PC-9 (cell line): ENCODE results near the gene ELFN1.

Experiments
- CTCF ChIP-seq: fragments of 200-600 bp; sonication (generic); conservative IDR thresholded peaks from 2 replicates; pipeline ENCODE4 v1.6.1; 2017; ENCODE audit warnings: mixed run types, antibody characterized with exemption, mild to moderate bottlenecking, moderate library complexity
- EZH2 ChIP-seq: fragments of 200-600 bp; sonication (generic); IDR thresholded peaks from 2 replicates; pipeline ENCODE4 v1.8.0; 2017; ENCODE audit warnings: antibody characterized with exemption, low read depth

GRCh38 chr7:1673581-1674118, 3.6 kb downstream of the ELFN1 start:
- TF ChIP-seq EZH2: no peak
- no peak for TF ChIP-seq CTCF
